NK-92 (cell line): ENCODE measurements around the gene DOK1.
A peak's percentile ranks its signal among the peaks of the same experiment; 100 is the strongest.

Experiments used
- DNase-seq: peaks from one replicate; lab custom pipeline; 2025; ENCODE audit not compliant: unreplicated experiment; lab: John Stamatoyannopoulos, UW

Gene DOK1

DNA sequence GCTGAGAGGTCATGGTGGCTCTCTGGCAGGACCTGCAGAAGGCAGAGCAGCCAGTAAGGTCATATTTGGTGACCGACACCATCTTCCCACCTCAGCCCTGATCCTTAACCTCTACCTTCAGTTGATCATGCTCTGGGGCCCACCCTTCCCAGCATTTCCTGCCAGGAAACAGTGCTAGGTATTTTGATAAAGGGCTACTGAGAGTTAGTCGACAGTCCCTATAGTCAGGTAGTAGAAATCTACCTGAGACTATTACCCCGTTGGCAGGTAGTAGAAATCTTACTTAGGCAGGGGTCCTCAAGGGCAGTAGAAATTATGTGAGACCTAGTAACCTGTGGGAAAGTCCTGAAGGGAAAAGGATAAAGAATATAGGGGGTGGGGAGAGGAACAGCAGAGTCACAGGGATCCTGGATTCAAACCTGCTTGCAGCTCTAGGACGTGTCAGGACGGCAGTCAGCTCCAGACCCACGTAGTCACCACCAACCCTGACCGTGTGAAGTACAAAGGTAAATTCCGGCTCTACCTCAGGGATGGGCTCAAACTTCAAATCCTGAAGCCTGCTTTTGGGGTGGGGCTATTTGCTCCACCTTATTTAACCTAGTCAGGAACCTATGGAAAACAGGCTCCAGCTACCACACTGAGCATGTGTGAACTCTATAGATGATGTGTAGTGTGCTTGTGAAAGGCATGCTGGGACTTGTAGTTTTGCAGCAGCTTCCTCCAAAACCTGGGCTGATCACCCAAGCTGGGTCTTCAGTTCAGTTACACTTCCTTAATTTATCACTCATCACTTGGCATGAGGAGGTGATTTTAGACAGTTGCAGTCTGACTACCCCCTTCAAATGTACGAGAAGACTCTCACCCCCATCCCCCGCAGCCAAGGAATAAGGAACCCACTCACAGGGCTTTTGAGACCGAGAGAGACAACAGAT lies 28.5 kb upstream of the DOK1 start, which contains the start of gene DQX1:
Gene DQX1 (minus strand): TSS at position 515 of the 932 bp plus-strand sequence. CDS start 502 bp downstream, at position 13.
- no peak for DNase-seq

DNA sequence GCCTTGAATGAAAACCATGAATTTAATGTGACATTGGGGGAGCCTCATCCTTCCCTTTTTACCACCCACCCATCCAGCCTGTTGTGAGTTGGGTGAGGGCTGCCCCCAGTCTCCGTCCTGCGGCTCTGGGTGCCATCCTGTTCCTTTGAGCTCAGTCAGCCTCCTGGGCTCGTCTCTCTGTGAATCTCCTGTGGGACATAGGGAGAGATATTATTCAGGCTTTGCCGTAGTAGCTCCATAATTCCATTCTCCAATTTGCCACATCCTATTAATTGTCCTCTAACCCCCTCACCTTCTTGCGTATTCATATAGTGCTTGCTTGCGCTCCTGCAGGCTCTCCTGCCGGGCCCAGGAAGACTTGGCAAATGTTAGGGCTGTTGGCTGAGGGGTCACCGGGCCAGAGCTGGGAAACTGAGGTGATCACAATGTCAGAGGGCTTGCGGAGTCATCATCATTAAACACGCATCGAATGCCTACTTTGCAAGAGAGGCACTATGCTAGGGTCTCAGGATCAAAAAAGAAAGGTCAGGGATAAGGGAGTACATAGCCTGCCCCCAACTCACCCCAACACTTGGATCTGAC lies 27.8 kb upstream of the DOK1 start:
- no peak for DNase-seq

DNA sequence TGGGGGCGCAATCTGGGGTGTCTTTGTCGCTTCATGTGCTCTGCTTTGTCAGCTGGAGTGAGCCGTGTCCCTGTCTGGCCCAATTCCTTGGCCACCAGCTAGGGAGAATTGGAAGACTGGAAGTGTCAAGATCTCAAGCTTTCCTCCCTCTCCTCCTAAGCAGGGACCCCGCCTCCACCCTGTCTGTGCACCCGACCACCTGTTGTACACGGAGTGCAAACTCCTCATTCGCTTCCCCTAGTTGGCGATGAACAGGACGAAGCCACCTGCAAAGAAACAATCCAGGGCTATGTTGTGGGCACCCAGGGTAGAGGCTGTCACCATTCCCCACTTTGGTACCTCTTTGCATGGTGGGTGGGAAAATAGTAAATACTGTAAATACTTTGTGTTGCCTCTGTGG lies 26.8 kb upstream of the DOK1 start:
- DNase-seq, result no peak

DNA sequence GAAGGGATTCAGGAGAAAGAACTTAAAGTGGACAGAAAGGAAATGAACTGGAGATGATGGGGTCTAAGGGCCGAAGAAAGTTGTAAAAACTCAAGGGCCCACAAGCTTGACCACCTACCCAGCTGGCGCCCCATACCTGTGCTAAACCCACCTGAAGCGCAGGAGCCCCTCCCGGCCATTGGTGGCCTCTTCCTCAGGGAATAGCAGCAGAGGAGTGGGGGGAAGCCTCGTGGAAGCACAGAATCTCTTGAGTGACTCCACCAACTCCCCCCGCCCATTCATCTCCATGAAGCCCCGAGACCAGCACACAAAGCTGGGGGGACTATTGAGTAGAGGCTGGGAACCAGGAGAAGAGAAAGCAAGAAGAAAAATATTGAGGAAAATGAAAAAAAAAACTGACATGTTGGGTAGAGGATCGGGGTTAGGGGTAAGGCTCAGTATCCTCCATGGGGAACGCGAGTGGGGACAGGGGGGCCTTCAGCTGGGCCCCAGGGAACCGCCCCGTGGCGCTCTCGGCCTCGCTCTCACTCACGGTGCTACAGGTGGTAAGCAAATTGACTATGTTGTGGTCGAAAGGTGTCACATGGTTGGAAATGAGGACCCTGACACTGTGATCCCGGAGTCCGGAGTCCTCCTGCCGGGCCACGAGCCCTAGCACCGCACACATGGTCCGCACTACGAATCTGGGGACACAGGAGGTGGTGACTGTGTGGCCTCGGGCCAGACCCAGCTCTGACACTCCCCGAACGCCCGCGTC lies 25.7 kb upstream of the DOK1 start:
- DNase-seq, result no peak

DNA sequence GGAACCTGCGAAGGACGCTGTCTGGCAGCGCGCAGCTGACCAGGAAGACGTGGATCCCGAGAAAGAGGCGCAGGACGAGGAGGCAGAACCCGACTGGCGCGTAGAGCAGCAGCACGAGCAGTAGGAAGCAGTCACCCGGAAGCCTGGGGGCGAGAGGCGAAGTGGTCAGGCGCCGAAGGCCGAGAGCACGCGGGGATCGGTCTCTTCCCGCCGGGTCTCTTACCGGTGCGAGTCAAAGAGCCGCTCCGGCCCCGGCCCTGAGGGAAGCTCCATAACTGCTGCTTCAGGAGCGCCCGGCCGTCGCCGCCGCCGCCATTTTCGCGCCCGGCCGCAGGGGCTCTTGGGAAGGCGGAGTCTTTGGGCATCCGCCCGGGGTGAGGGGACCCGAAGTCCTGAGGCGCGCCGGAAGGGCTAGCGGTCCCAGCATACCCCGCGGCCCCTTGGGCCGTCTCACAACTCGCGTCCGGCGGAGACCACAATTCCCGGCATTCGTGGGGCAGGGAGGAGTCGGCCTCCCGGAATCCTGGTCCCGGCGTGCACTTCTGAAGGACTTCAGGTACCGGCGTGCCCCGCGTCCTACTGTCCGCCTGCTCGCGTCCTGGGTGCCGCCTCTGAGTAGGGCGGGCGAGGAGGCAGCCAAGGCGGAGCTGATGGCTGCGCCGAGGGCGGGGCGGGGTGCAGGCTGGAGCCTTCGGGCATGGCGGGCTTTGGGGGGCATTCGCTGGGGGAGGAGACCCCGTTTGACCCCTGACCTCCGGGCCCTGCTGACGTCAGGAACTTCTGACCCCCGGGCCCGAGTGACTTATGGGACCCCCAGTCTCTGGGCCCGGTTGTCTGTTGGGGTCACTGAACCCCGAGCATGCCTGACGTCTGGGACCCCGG lies 24.9 kb upstream of the DOK1 start, which contains the start of the genes AUP1 and HTRA2:
Gene AUP1 (minus strand): TSS at position 350 of the 882 bp plus-strand sequence. CDS start 77 bp downstream, at position 273.
Gene HTRA2 (plus strand): TSS at position 577 of the 882 bp plus-strand sequence. CDS start 74 bp downstream, at position 651.
- DNase-seq, result peak; percentile 17

DNA sequence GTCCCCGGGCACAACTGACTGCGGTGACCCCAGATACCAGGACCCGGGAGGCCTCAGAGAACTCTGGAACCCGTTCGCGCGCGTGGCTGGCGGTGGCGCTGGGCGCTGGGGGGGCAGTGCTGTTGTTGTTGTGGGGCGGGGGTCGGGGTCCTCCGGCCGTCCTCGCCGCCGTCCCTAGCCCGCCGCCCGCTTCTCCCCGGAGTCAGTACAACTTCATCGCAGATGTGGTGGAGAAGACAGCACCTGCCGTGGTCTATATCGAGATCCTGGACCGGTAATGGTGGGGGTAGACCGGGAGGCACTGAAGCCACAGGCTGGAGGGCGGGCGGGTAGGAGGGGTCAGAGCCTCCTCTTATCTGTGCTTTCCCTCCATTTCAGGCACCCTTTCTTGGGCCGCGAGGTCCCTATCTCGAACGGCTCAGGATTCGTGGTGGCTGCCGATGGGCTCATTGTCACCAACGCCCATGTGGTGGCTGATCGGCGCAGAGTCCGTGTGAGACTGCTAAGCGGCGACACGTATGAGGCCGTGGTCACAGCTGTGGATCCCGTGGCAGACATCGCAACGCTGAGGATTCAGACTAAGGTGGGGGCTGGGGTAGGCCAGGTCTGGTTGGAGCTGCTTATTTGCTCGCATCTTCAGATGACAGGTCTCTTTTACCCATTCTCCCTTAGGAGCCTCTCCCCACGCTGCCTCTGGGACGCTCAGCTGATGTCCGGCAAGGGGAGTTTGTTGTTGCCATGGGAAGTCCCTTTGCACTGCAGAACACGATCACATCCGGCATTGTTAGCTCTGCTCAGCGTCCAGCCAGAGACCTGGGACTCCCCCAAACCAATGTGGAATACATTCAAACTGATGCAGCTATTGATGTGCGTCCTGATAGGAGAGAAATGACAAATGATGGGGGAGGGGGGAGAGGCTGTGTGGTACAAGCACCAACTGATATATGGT lies 24.0 kb upstream of the DOK1 start:
- no peak for DNase-seq

DNA sequence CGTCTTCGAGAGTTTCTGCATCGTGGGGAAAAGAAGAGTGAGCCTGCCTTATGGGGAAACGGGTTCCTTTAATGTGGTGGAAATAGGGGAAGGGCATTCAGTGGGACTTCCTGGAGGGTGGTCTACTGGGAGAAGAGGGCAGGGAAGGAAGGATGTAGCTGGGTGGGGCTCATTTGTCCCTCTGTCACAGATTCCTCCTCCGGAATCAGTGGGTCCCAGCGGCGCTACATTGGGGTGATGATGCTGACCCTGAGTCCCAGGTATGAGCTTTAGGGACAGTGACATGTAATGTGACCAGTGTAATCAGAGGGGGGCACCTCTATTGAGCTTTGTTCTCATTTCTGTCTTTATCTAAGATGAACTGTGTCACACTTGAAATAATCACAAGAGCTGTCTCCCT lies 22.9 kb upstream of the DOK1 start:
- no peak for DNase-seq

DNA sequence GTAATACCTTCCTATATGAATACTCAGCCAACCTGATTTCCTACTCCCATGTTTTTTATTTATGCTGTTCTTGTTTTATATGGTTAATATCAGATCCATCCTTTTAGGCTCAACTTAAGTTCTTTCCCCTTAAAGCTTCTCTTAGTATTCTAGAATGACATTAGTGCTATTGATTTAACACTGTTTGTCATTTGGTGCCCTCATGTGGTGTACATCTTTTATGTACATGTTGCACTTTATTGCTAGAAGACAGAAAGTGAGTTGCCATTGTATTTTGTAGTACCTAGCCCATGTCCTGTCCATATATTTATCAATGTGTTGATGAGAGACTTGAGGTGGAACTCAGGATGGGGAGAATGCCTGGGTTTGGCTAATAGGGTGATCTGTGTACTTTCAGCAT lies 22.3 kb upstream of the DOK1 start:
- DNase-seq, result no peak

DNA sequence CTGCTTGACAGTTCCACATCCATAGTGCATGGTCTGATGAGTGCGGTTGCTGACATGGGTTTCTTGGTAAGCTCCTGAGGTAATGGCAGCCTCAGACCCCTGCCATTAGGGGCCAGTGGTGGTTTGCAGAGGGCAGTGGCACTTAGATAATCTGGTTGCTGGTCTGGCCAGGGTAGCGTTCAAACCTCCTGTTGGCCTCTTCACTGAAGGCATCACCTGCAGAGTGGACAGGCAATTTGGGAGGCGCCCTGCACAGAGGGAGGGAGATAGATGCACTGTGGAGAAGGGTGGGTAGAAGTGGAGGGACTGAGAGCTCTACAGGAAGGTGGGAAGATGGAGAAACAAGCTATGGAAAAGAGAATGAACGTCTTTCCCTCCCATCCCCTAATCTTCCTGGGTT lies 21.1 kb upstream of the DOK1 start:
- no peak for DNase-seq

DNA sequence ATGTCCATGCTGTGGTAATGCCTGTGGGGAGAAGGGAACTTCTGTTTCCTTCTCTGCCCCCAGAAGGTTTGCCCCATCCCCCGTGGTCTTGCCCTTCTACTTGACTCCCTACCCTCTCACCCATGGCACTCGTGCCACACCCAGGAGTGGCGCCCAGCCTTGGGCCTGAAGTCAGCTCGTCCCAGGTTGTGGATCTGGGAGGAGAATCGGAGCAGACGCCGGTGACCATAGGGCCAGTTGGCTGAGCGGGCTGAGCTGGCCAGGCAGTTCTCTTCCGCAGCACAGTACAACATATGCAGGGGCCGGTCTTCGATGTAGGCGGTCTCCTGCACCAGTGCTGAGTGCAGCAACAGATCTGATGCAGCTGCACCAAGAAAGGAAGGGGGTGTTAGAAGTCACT lies 20.1 kb upstream of the DOK1 start:
- DNase-seq, result no peak

DNA sequence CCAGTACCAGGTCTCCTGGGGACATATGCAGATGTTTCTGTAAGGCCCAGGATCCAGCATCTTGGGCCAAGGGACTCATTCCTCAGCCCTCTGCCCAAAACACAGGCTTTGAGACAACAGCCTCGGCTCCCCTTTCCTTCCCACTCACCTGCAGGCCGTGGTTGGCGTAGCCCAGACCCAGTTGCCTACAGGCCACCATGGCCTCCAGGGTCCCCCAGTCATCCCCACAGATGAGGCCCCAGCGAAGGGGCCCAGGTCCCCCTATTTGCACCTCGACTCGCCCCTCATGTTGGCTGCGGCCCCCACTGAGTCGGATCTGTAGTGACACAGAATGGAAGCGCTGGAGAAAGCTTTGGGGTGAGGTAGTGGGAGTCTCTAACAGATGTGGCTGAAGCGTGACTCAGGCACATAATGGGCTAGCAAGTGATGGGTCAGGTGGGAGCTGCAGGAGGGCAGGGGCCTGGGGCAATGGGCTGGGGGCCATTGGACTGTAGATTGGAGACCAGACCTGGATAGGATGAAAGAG lies 19.0 kb upstream of the DOK1 start:
- DNase-seq, result no peak

DNA sequence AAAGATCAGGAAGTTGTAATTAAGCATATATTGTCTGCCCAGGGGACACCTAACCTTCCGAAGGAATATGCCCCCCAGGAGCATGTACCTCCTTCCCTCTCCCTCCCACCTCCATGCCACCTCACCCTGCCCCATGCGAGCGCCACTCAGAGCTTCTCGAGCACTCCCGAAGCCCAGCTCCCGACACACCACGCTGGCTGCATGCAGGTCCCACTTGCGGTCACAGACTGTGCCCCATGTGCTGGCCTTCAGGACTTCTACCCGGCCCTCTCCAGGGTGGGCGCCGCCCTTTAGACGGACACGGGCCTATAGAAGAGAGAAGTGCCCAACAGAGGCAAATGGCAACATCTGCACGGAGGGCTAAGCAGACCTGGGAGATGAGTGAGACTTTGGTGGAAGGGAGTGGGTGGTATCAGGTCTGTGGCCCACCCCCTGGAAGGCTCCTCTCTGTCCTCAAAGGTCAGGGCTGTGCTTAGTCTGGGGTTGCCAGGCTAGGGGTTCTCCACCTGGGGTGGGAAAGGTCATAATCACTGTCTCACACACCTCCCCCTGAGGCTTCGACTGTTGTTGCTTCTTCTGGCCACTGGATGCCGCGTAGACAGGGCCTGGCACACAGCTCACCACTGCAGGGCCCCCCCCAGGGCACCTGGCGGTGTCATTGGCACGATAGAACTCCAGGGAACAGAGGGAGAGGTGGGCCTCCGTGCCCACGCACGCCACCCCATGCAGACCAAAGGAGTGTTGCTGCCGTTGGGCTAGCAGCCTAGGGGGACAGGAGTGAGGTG lies 18.2 kb upstream of the DOK1 start:
- DNase-seq, result no peak

DNA sequence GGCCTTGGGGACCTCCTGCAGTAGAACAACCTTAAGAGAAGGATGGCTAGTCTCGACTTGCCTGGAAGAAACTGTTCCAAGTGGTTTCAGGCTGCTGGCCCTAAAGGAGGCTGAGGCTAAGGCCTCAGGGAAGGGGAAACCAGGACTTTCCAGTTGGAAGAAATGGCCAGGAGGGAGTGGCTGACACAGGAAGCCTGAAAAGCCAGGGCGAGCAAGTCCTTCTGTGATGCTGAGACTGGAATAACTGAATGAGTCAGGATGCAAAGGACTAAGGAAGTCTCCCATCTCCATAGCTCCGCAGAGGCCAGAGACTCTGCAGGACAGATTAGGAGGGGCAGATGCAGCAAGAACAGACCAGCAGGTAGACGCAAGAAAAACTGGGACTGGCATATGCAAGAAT lies 17.4 kb upstream of the DOK1 start:
- DNase-seq, result no peak

DNA sequence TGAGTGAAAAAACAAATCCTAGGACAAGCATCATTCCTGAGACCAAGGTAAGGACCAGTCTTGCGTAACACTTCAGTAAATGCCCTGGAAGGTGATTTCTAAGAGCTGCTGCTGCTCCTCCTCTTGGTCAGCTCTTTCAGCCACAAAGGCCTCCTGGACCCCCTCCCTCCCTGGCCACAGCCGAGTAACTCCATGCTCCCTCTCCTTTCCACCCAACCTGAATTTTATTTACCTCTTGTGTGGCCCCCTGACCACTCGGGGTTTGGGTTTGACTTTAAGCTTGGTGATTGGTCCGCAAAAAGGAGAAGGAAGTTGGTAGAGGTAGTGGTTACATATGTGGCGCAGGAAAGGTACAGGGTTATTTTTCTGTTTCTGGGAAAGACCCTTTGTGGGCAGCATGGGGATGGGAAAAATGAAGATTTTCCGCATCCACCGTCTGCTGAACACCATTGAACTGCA lies 15.6 kb upstream of the DOK1 start:
- no peak for DNase-seq

DNA sequence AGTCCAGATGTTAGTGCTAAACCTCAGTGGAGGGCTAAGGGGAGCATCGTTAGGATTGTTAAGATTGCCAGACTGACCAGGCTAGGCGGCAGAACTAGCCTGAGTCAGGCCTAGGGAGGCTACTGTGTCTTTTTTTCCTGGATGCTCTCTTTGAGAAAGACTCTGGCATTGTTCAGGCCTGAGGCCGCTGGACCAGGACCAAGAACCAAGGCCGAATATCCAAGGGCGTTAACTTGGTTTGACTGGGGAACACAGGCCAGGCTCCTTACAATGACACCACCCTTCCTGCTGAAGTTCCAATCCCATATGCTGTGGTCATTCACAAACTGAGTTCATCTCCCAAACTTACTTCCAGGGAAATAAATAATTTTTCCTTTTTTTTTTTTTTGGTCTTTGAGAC lies 14.2 kb upstream of the DOK1 start:
- no peak for DNase-seq

DNA sequence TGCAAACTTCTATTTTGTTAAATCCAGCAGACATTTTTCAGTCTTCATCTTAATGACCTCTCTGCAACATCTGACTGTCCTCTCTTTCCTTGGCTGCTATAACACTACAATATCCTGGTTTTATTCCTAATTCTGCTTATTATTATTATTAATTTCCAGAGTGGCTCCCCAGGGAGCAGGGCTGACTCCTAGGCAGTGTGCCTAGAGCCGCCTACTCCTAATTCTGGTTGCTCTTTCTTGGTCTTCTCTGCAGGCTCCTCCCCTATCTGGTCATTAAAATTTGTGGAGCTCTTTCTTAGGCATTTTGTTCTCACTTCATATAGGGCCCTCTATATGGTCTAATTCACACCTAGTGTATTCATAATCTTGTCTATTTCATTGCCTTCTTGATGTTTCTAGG lies 11.5 kb upstream of the DOK1 start:
- DNase-seq, result no peak

DNA sequence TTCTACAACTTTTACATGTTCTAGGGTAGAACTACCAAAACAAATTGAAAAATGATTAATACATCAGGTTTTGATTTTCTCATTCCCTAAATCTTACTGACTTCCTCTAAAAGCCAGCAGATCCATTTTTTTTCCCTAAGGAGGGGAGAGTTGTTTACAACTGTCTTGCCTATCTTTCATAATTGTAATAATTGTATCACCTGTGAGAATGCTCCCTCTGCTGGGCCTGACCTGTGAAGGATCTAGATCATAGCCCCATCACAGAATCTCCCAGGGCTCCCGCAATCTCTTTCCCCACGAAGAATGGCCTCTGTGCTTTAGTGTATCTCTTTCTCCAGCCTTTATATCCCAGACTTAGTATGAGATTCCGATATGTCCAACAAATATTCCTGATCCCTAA lies 9.9 kb upstream of the DOK1 start:
- DNase-seq, result no peak

DNA sequence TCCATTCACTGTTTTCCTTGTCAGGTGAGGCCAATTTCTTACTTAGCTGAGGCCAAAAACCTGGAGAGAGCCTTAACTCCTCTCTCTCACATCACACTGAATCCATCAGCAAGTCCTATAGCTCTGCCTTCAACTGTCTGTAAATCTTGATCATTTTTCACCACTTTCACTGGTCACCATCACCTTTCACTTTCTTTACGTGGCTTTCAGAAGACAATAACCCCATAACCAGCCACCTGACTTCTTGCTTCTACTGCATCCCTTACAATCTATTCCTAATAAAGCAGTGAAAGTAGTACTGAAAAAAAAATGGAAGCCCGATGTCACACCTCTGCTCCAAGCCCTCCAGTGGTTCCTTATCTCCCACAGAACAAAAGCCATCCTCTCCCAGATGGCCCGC lies 8.5 kb upstream of the DOK1 start:
- no peak for DNase-seq
